ENCODE results near the gene HEPN1. TPM values are rescaled to one million over a fixed set of nuclear protein-coding genes. Genes with fewer than 3 reads are reported as not detected.

The HEPN1 gene
- total and polyA plus RNA-seq, 4 donors: not detected

- no peak overlapping the region for H3K27ac ChIP-seq (ENCODE audit: low read depth in 1 of 2, low read length in 1 of 2)
- WGBS, 2 donors: 77 to 88% methylated on average over 3 of the region's 3 CpGs
- no peak for TF ChIP-seq CTCF (IDR thresholded peaks at IDR 0.05; ENCODE audit: control extremely low read depth, extremely low read depth)
These were observed 31.4 kb upstream of the HEPN1 start for GRCh38 chr11:124887667-124888013.

GRCh38 chr11:124889191-124890091 lies 29.6 kb upstream of the HEPN1 start:
- peaks cover 0 to 19% (median 11%) of the 10 kb centered on the region in 5 donors for H3K4me1 ChIP-seq (ENCODE audit: control insufficient read depth in 5 of 5, insufficient read depth in 5 of 5, low read length in 5 of 5)
- no peaks in the 10 kb centered on the region for H3K9me3 ChIP-seq (ENCODE audit: control insufficient read depth in 4 of 4, insufficient read depth in 3 of 4, low read length in 3 of 4)
- H3K27ac ChIP-seq (ENCODE audit: low read depth in 1 of 2, low read length in 1 of 2): peak overlapping the region in 1 of 2 donors; percentile 33
- H3K36me3 ChIP-seq (ENCODE audit: control insufficient read depth in 4 of 4, insufficient read depth in 4 of 4, low read length in 4 of 4): peaks cover 0 to 4% (median 0%) of the 10 kb centered on the region in 4 donors
- no peak overlapping the region for H3K9ac ChIP-seq (ENCODE audit: insufficient read depth in 1 of 2, low read length in 2 of 2)
- 89 to 95% methylated on average over 2 of the region's 2 CpGs for WGBS, 2 donors
- TF ChIP-seq CTCF (IDR thresholded peaks at IDR 0.05; ENCODE audit: control extremely low read depth, extremely low read depth): no peak
- H3K27me3 ChIP-seq (ENCODE audit: control insufficient read depth in 3 of 3, insufficient read depth in 3 of 3, low read length in 2 of 3): no peaks in the 10 kb centered on the region
- no peak for DNase-seq
- H3K4me3 ChIP-seq: no peak overlapping the region
- no peak for ATAC-seq (ENCODE audit: insufficient read depth, low FRiP score)

More at GRCh38 chr11:124887667-124888013, 31.4 kb upstream of the HEPN1 start:
- DNase-seq (no peak), ATAC-seq (ENCODE audit: insufficient read depth, low FRiP score) (no peak)
- Histone ChIP-seq H3K36me3 (ENCODE audit: control insufficient read depth in 4 of 4, insufficient read depth in 4 of 4, low read length in 4 of 4) (peaks cover 0 to 3% (median 0%) of the 10 kb centered on the region in 4 donors), H3K9ac (ENCODE audit: insufficient read depth in 1 of 2, low read length in 2 of 2) (no peak overlapping the region), H3K4me3 (no peak overlapping the region), H3K27me3 (ENCODE audit: control insufficient read depth in 3 of 3, insufficient read depth in 3 of 3, low read length in 2 of 3) (no peaks in the 10 kb centered on the region), H3K4me1 (ENCODE audit: control insufficient read depth in 5 of 5, insufficient read depth in 5 of 5, low read length in 5 of 5) (peaks cover 0 to 21% (median 11%) of the 10 kb centered on the region in 5 donors), H3K9me3 (ENCODE audit: control insufficient read depth in 4 of 4, insufficient read depth in 3 of 4, low read length in 3 of 4) (no peaks in the 10 kb centered on the region)

GRCh38 chr11:124890151-124890550 lies 28.9 kb upstream of the HEPN1 start:
- no peak for ATAC-seq (ENCODE audit: insufficient read depth, low FRiP score)
- no peak for TF ChIP-seq CTCF (IDR thresholded peaks at IDR 0.05; ENCODE audit: control extremely low read depth, extremely low read depth)

More at GRCh38 chr11:124890151-124890550, 28.9 kb upstream of the HEPN1 start:
- peaks cover 0 to 4% (median 0%) of the 10 kb centered on the region in 4 donors for H3K36me3 ChIP-seq (ENCODE audit: control insufficient read depth in 4 of 4, insufficient read depth in 4 of 4, low read length in 4 of 4)
- no peaks in the 10 kb centered on the region for H3K27me3 ChIP-seq (ENCODE audit: control insufficient read depth in 3 of 3, insufficient read depth in 3 of 3, low read length in 2 of 3)
- H3K4me1 ChIP-seq (ENCODE audit: control insufficient read depth in 5 of 5, insufficient read depth in 5 of 5, low read length in 5 of 5): peaks cover 0 to 16% (median 11%) of the 10 kb centered on the region in 5 donors
- WGBS, 2 donors: 92% methylated on average over 2 of the region's 2 CpGs
- no peak overlapping the region for H3K9ac ChIP-seq (ENCODE audit: insufficient read depth in 1 of 2, low read length in 2 of 2)
- DNase-seq: no peak
- H3K4me3 ChIP-seq: no peak overlapping the region
- H3K27ac ChIP-seq (ENCODE audit: low read depth in 1 of 2, low read length in 1 of 2): no peak overlapping the region
- H3K9me3 ChIP-seq (ENCODE audit: control insufficient read depth in 4 of 4, insufficient read depth in 3 of 4, low read length in 3 of 4): no peaks in the 10 kb centered on the region

Measured in lung (tissue), 12 donors.